Measurements from ENCODE around the gene AVL9. TPM values are rescaled to one million over a fixed set of nuclear protein-coding genes. Genes with fewer than 3 reads are reported as not detected.
A peak's percentile ranks its signal among the peaks of the same experiment; 100 is the strongest.
"Not testable (repeated sequence)": the region's sequence is repeated elsewhere in the genome, so short reads cannot be mapped to it uniquely, and the experiment has no call there.

The AVL9 gene
- total RNA-seq, 1 donor from 2014 or later, result 24.9 TPM

DNA sequence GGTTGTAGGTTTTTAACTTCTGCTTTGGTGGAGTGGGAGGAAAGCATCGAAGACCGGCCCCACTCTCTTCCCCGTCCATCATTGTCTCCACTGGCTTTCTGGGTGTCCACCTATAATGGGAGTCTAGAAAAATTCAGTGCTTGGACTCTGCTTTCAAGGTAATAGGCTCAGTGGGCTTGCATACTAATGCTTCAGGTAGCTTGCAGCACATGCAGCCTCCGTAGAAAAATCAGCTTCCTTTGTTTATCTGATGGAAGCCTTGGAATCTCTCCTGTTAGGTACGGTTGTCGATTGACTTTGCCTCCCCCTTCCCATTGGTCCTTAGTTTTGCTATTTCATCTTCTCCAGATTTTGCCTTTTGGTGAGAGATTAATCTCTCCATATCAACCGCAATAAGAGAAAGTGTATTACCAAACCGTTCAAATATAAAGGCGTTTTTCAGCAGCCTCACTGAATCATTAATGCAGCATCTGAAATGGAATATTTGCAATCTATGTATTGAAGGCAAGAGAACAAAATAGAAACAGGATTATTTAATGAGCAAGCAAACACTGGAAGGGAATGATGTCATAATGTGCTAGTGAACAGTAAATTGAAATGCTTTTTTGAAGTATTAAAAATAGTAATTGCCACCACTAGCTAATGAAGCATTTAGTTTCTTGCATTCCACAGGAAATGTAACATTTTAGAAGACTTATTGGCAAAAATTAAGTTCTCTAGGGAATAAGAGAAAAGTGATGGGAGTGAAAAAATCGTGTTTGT, 944 bp downstream of the AVL9 start:
- ATAC-seq, result no peak

GRCh38 chr7:32499755-32500154, 4.5 kb downstream of the AVL9 start:
- not testable (repeated sequence) for ATAC-seq

DNA sequence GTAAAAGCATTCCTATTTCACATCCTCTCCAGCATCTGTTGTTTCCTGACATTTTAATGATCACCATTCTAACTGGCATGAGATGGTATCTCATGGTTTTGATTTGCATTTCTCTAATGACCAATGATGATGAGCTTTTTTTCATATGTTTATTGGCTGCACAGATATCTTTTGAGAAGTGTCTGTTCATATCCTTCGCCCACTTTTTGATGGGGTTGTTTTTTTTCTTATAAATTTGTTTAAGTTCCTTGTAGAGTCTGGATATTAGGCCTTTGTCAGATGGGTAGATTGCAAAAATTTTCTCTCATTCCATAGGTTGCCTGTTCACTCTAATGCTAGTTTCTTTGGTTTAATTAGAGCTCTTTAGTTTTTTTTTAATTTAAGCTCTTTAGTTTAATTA, 4.9 kb downstream of the AVL9 start:
- not testable (repeated sequence) for ATAC-seq

DNA sequence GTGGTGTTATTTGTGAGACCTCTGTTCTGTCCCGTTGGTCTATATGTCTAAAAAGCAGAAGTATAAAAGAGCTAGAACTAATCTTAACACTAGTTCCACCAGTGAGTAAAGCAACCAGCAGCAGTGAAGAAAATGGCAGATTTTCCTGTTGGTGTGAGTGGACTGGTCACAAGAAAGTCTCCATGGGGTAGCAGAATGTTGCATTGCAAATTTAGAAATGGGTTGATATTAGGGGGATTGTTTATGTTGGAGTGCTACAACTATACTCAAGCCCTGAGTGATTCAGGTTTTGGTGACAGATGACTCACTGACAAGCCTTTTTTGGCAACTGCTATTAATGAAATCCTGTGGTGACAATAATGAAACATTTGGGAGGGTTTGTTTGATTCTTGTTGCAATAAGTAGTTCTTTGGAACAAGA, 5.6 kb downstream of the AVL9 start:
- ATAC-seq, result peak; percentile 28

- ATAC-seq, result peak; percentile 87
Observed at GRCh38 chr7:32501522-32501921, 6.2 kb downstream of the AVL9 start.

DNA sequence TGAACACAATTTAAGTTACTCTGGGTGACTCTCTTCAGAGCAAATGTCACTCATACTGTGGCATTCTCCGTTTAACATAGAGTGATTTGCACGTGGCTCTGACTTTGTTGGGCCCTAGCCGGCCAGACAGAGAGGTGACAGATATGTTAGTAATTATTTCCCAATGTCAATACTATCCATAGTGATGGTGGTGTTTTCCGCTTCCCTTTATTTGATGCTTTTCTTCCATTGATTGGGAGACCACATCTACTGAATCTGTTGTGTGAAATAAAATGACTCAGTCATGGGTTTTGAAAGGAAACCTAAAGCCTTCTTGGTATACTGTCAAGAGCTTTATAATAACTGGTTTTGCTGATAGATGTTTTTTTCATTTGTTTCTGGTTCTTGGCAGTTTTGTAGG, 7.4 kb downstream of the AVL9 start:
- peak; percentile 17 for ATAC-seq

DNA sequence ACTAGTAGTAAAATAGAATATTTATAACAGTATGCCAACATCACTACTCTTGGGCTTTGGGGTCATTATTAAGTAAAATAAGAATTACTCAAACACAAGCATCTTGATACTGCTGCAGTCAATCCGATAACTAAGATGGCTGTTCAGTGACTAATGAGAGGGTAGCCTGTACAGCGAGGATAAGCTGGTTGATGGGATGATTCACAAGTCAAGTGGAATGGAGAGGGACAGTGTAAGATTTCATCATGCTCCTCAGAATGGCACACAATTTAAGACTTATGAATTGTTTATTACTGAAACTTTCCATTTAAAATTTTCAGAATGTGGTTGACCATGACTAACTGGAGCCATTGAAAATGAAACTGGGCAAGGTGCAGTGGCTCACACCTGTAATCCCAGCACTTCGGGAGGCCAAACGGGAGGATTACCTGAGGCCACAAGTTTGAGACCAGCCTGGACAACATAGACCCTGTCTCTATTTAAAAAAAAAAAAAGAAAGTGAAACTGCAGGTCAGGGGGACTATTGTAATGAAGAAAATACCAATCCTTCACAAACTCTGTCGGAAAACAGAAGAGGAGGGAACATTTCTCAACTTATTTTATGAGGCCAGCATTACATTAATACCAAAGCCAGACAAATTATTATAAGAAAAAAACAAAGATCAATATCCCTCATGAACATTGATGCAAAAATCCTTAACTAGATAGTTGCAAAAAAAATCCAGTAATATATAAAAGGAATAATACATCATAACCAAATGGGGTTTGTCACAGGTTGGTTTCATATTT, 11.2 kb downstream of the AVL9 start:
- ATAC-seq, result peak; percentile 92

DNA sequence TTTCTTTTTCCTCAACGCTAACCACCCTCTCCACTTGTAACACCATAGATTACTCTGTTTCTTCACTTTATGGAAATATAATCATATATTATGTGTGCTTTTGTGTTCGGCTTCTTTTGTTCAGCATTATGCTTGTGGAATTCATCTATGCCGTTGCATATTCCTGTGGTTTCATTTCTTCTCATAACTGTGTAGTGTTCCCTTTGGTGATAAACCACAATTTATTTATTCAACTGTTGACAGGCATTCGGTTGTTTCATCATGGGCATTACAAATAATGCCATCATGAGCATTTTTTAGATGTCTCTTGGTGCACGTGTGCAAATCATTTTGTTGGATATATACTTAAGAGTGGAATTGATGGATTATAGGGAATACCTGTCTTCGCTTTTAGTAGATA, 12.1 kb downstream of the AVL9 start:
- no peak for ATAC-seq

DNA sequence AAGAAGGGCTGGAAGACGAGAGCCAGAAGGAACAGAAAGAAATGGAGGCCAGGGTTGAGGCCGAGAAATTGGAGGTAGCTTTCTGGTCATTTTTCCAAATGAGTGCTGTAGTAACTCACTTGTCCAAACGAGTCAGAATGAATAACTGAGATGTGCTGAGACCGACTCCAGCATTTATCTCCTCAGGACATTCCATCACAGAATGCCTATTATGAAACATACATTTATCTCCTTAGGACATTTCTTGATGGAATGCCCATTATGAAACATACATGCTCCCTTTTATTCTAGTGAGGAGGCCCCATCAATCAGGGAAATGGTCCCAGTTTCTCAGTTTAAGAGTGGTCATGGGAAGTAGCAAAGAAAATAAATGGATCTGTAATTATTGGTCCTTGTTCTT, 16.5 kb downstream of the AVL9 start:
- ATAC-seq, result no peak

DNA sequence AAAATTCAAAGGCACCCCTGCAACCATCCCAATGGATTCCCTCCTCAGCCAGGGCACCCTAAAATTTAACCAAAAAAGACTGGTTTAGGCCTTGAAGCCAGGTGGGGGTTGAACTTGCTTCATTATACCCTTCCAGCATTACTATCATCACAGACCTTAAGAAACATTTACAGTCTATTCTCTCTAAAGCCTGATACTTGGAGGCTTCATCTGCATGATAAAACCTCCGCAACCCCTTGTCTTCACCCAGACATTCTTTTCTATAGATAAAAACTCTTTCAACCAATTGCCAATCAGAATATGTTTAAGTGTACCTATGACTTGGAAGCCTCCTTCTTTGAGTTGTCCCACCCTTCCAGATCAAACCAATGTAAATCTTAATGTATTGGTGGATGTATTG, 17.9 kb downstream of the AVL9 start:
- no peak for ATAC-seq

DNA sequence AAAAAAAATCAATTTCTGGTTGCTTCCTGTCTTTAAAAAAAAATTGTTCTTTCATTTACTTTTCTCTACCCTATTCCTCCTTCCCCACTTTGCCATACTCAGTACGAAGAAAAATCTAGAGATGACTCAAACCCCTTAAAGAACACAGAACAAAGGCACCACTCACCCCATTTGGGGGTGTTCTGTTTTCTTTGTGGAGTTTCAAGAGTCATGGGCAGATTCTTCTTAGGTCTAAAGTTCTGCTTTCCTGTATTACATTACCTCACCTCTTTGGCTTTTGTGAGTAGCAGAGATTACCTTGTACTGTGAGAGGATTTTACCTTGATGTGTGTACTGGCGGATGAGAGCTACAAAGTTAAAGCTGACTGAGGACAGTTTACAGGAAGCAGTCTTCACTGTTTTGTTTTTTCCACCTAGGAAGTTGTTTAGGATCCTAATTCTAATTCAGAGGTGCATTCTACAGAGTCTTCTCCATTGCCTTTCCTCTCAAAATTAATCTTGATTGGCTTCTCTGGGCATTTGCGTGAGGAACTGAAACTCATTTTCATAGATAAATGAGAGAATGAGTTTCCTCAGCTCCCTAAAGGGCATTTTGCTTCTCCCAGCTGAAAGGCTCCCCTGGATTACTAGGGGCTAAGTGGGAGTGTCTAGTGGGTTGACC, 20.7 kb downstream of the AVL9 start:
- no peak for ATAC-seq

- no peak for ATAC-seq
Observed at GRCh38 chr7:32516551-32517100, 21.3 kb downstream of the AVL9 start.

GRCh38 chr7:32518534-32519140, 23.3 kb downstream of the AVL9 start:
- ATAC-seq, result no peak

- ATAC-seq, result no peak
Observed at GRCh38 chr7:32519763-32520162, 24.5 kb downstream of the AVL9 start.

- ATAC-seq, result no peak
Observed at GRCh38 chr7:32522746-32523530, 27.6 kb downstream of the AVL9 start.

DNA sequence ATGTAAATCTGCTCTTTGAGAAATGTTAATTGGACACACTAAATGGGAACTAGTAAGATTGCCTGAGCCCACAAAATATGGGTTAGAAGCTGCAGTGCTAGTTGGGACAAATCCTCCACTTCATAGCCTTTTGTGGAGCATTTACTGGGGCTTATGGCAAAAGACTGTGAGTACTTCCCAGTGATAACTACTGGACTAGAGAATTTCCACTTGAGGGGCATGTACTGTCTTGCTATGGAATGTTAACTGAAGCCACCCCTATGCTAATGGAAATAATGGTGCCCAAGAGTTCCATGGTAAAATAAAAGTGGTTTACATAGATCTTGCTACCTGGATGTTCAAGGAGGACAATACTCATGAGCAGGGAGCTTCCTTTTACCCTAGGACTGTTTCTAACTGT, 29.3 kb downstream of the AVL9 start:
- no peak for ATAC-seq

GRCh38 chr7:32525839-32526238, 30.6 kb downstream of the AVL9 start:
- ATAC-seq, result no peak

DNA sequence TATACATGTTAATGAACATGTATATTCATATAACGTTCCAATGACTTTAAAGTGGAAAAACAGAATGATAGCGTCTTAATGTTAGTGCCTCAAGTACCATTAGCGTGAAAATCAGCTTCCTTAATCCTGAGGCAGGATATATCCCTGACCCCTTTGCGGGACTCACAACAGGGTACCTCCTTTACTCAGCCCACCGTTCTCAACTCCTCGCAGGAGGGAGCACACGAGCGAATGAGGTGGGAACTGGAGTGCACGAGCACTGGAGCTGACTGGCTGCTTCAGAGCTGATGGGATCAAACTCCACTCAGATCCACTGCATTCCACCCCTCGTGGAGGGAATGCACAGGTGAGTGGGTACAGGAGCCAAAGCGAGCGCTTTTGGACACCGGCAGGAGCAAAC, 36.1 kb downstream of the AVL9 start:
- no peak for ATAC-seq

DNA sequence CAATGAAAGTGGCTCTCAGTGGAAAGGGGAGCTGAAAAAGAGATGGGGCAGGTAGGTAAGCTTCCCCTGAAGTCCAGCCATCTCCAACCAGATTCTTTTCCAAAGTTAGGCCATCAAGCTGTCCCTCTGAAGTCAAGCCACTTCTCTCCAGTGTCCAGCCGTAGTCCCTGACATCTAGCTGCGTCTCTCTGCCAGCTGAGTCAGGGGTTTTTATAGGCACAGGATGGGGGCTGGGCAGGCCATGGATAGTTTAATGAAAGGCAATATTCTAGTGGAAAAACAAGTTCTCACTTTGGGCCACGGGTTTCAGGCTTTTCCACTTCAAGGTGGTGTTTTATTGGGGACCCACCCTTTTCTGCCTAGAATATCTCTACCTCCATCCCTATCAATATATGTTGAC, 36.8 kb downstream of the AVL9 start:
- ATAC-seq, result no peak

DNA sequence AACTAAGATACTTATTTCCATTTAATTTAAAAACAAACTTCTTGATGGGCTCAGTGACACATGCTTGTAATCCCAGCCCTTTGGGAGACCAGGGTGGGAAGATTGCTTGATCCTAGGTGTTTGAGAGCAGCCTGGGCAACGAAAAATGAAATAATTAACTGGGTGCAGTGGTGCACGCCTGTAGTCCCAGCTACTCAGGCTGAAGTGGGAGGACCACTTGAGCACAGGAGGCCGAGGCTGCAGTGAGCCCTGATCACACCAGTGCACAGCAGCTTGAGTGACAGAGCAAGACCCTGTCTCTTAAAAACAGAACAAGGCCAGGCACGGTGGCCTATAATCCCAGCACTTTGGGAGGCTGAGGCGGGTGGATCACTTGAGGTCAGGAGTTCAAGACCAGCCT, 37.4 kb downstream of the AVL9 start:
- ATAC-seq, result no peak

GRCh38 chr7:32533276-32534029, 38.2 kb downstream of the AVL9 start:
- ATAC-seq, result no peak

Measured in esophagus mucosa (tissue), 1 donor.